HEK293 (cell line): ENCODE measurements around the gene GSTM1.

Source experiments
- CTCF ChIA-PET: fragments of 350-600 bp; formaldehyde crosslinking; extraction: SDS; loops from one replicate; lab custom pipeline; 2021; ENCODE audit warnings: antibody characterized with exemption; lab: Yijun Ruan, JAX
- POLR2A ChIA-PET: fragments of 300-600 bp; formaldehyde crosslinking; extraction: SDS; loops from one replicate; lab custom pipeline; 2020; ENCODE audit warnings: antibody characterized with exemption, inconsistent platforms; lab: Yijun Ruan, JAX
- H3K27ac ChIP-seq: fragments of 200-500 bp; sonication (Bioruptor generic); 2 replicates; pipeline ENCODE4 v1.5.1; 2014; ENCODE audit warnings: low read depth, low read length, control low read depth, inconsistent platforms; ENCODE audit errors: extremely low read depth
- H3K36me3 ChIP-seq, 2 experiments: fragments of 200-500 bp in 1 of 2; sonication (Bioruptor generic) in 1 of 2; 1 replicate in 1 of 2; 2 replicates in 1 of 2; pipeline ENCODE4 v1.5.1; 2014 to 2017; ENCODE audit warnings: inconsistent platforms in 2 of 2, low read length in 2 of 2; ENCODE audit not compliant: control insufficient read depth in 2 of 2, insufficient read depth in 1 of 2
- H3K4me1 ChIP-seq: fragments of 200-500 bp; sonication (Bioruptor generic); 2 replicates; pipeline ENCODE4 v1.5.1; 2014; ENCODE audit warnings: mild to moderate bottlenecking, low read length, inconsistent platforms; ENCODE audit not compliant: control insufficient read depth, insufficient read depth
- H3K4me3 ChIP-seq: 2 replicates; pipeline ENCODE4 v1.5.1; 2011; ENCODE audit warnings: low read depth, mild to moderate bottlenecking, control low read depth, low read length, moderate library complexity
- H3K9me3 ChIP-seq: fragments of 200-500 bp; sonication (Bioruptor generic); 2 replicates; pipeline ENCODE4 v1.5.1; 2014; ENCODE audit warnings: low read depth, low read length, inconsistent platforms; ENCODE audit not compliant: control insufficient read depth, insufficient read depth
- EGR2 ChIP-seq: fragments of 450-650 bp; formaldehyde crosslinking; IDR thresholded peaks from 2 replicates; pipeline ENCODE4 v1.5.1; 2016; ENCODE audit warnings: low read depth, missing biosample characterization, missing genetic modification characterization
- SP2 ChIP-seq: fragments of 450-650 bp; formaldehyde crosslinking; IDR thresholded peaks from 2 replicates; pipeline ENCODE4 v1.5.1; 2016; ENCODE audit warnings: missing biosample characterization, missing genetic modification characterization
- ZBTB48 ChIP-seq: fragments of 450-650 bp; formaldehyde crosslinking; IDR thresholded peaks from 2 replicates; pipeline ENCODE4 v1.5.1; 2016; ENCODE audit warnings: missing biosample characterization, missing genetic modification characterization
- ZNF175 ChIP-seq: fragments of 450-650 bp; formaldehyde crosslinking; IDR thresholded peaks from 2 replicates; pipeline ENCODE4 v1.5.1; 2016; ENCODE audit warnings: missing biosample characterization, missing genetic modification characterization
- ZNF214 ChIP-seq: fragments of 450-650 bp; formaldehyde crosslinking; IDR thresholded peaks from 2 replicates; pipeline ENCODE4 v1.5.1; 2017; ENCODE audit warnings: missing biosample characterization, mild to moderate bottlenecking, missing genetic modification characterization, borderline replicate concordance
- ZNF302 ChIP-seq: fragments of 450-650 bp; formaldehyde crosslinking; IDR thresholded peaks from 2 replicates; pipeline ENCODE4 v1.5.1; 2016; ENCODE audit warnings: missing biosample characterization, missing genetic modification characterization, low read depth
- ZNF366 ChIP-seq: fragments of 450-650 bp; formaldehyde crosslinking; conservative IDR thresholded peaks from 2 replicates; pipeline ENCODE4 v1.5.1; 2016; ENCODE audit warnings: missing biosample characterization, missing genetic modification characterization
- ZNF510 ChIP-seq: fragments of 450-650 bp; formaldehyde crosslinking; IDR thresholded peaks from 2 replicates; pipeline ENCODE4 v1.5.1; 2018; ENCODE audit warnings: mild to moderate bottlenecking, missing genetic modification characterization, missing biosample characterization; ENCODE audit not compliant: insufficient replicate concordance
- ZNF555 ChIP-seq: fragments of 450-650 bp; formaldehyde crosslinking; conservative IDR thresholded peaks from 2 replicates; pipeline ENCODE4 v1.5.1; 2017; ENCODE audit warnings: missing biosample characterization, mild to moderate bottlenecking, missing genetic modification characterization, inconsistent platforms
- ZNF558 ChIP-seq: fragments of 450-650 bp; formaldehyde crosslinking; IDR thresholded peaks from 2 replicates; pipeline ENCODE4 v1.5.1; 2016; ENCODE audit warnings: missing biosample characterization, missing genetic modification characterization
- ZNF560 ChIP-seq: fragments of 450-650 bp; formaldehyde crosslinking; IDR thresholded peaks from 2 replicates; pipeline ENCODE4 v1.5.1; 2017; ENCODE audit warnings: missing biosample characterization, missing genetic modification characterization, borderline replicate concordance
- ZNF600 ChIP-seq: fragments of 450-650 bp; formaldehyde crosslinking; IDR thresholded peaks from 2 replicates; pipeline ENCODE4 v1.5.1; 2016; ENCODE audit warnings: missing biosample characterization, missing genetic modification characterization
- ZNF785 ChIP-seq: fragments of 450-650 bp; formaldehyde crosslinking; IDR thresholded peaks from 2 replicates; pipeline ENCODE4 v1.5.1; 2016; ENCODE audit warnings: missing biosample characterization, missing genetic modification characterization
- ZNF791 ChIP-seq: fragments of 450-650 bp; formaldehyde crosslinking; IDR thresholded peaks from 2 replicates; pipeline ENCODE4 v1.5.1; 2016; ENCODE audit warnings: missing biosample characterization, missing genetic modification characterization
- TF ChIP-seq, protein P1 (sequence below): fragments of 450-650 bp; formaldehyde crosslinking; optimal IDR thresholded peaks from 2 replicates; pipeline ENCODE3; 2016; ENCODE audit warnings: missing biosample characterization, mild to moderate bottlenecking, missing genetic modification characterization
- TF ChIP-seq, protein P2 (sequence below): fragments of 450-650 bp; formaldehyde crosslinking; IDR thresholded peaks from 2 replicates; pipeline ENCODE4 v1.5.1; 2016; ENCODE audit warnings: missing biosample characterization, missing genetic modification characterization
- TF ChIP-seq, protein P3 (sequence below): fragments of 450-650 bp; formaldehyde crosslinking; IDR thresholded peaks from 2 replicates; pipeline ENCODE4 v1.5.1; 2016; ENCODE audit warnings: missing biosample characterization, missing genetic modification characterization
- TF ChIP-seq, protein P4 (sequence below): fragments of 450-650 bp; formaldehyde crosslinking; conservative IDR thresholded peaks from 2 replicates; pipeline ENCODE4 v1.5.1; 2016; ENCODE audit warnings: low read depth, missing biosample characterization, missing genetic modification characterization
- TF ChIP-seq, protein P5 (sequence below): fragments of 450-650 bp; formaldehyde crosslinking; IDR thresholded peaks from 2 replicates; pipeline ENCODE4 v1.5.1; 2016; ENCODE audit warnings: missing biosample characterization, missing genetic modification characterization, borderline replicate concordance

Gene GSTM1

DNA sequence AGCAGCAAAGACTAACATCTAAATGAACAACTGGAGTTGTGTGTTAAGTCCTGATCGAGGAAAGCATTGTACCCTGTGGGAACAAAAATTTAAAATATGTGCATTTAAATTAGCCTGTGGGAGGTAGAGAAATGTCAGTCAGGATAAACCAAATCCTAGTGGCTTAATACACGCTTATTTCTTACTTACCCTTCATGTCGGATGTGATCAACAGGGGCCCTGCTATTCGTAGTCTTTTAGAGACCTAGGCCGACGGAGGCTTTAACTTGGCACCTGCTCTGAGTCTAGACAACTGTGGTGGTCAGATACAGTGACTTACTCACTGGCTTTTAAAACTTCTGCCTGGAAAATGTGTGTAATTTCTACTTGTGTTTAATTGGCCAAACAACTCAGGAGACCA is 43.0 kb downstream of the GSTM1 start:
- H3K27ac ChIP-seq = no peak overlapping the region
- no peaks in the 10 kb centered on the region for H3K9me3 ChIP-seq
- TF ChIP-seq ZNF175 (tag by site-specific recombination) (no peak), ZNF555 (tag by site-specific recombination) (no peak), ZNF366 (tag by site-specific recombination) (no peak), ZBTB48 (tag by site-specific recombination) (no peak), ZNF785 (tag by site-specific recombination) (no peak), ZNF791 (tag by site-specific recombination) (no peak), ZNF558 (tag by site-specific recombination) (no peak), ZNF214 (tag by site-specific recombination) (no peak)
- TF ChIP-seq, protein P1, sequence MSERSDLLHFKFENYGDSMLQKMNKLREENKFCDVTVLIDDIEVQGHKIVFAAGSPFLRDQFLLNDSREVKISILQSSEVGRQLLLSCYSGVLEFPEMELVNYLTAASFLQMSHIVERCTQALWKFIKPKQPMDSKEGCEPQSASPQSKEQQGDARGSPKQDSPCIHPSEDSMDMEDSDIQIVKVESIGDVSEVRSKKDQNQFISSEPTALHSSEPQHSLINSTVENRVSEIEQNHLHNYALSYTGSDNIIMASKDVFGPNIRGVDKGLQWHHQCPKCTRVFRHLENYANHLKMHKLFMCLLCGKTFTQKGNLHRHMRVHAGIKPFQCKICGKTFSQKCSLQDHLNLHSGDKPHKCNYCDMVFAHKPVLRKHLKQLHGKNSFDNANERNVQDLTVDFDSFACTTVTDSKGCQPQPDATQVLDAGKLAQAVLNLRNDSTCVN (tag by site-specific recombination) = no peak
- TF ChIP-seq, protein P2, sequence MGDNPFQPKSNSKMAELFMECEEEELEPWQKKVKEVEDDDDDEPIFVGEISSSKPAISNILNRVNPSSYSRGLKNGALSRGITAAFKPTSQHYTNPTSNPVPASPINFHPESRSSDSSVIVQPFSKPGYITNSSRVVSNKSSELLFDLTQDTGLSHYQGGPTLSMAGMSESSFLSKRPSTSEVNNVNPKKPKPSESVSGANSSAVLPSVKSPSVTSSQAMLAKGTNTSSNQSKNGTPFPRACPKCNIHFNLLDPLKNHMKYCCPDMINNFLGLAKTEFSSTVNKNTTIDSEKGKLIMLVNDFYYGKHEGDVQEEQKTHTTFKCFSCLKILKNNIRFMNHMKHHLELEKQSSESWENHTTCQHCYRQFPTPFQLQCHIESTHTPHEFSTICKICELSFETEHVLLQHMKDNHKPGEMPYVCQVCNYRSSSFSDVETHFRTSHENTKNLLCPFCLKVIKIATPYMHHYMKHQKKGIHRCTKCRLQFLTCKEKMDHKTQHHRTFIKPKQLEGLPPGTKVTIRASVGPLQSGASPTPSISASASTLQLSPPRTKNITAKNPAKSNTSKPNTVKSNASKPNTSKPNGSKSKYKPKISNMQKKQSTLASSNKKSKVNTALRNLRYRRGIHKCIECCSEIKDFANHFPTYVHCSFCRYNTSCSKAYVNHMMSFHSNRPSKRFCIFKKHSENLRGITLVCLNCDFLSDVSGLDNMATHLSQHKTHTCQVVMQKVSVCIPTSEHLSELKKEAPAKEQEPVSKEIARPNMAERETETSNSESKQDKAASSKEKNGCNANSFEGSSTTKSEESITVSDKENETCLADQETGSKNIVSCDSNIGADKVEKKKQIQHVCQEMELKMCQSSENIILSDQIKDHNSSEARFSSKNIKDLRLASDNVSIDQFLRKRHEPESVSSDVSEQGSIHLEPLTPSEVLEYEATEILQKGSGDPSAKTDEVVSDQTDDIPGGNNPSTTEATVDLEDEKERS (tag by site-specific recombination) = no peak
- TF ChIP-seq, protein P3, sequence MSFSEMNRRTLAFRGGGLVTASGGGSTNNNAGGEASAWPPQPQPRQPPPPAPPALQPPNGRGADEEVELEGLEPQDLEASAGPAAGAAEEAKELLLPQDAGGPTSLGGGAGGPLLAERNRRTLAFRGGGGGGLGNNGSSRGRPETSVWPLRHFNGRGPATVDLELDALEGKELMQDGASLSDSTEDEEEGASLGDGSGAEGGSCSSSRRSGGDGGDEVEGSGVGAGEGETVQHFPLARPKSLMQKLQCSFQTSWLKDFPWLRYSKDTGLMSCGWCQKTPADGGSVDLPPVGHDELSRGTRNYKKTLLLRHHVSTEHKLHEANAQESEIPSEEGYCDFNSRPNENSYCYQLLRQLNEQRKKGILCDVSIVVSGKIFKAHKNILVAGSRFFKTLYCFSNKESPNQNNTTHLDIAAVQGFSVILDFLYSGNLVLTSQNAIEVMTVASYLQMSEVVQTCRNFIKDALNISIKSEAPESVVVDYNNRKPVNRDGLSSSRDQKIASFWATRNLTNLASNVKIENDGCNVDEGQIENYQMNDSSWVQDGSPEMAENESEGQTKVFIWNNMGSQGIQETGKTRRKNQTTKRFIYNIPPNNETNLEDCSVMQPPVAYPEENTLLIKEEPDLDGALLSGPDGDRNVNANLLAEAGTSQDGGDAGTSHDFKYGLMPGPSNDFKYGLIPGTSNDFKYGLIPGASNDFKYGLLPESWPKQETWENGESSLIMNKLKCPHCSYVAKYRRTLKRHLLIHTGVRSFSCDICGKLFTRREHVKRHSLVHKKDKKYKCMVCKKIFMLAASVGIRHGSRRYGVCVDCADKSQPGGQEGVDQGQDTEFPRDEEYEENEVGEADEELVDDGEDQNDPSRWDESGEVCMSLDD (tag by site-specific recombination) = no peak
- TF ChIP-seq, protein P4, sequence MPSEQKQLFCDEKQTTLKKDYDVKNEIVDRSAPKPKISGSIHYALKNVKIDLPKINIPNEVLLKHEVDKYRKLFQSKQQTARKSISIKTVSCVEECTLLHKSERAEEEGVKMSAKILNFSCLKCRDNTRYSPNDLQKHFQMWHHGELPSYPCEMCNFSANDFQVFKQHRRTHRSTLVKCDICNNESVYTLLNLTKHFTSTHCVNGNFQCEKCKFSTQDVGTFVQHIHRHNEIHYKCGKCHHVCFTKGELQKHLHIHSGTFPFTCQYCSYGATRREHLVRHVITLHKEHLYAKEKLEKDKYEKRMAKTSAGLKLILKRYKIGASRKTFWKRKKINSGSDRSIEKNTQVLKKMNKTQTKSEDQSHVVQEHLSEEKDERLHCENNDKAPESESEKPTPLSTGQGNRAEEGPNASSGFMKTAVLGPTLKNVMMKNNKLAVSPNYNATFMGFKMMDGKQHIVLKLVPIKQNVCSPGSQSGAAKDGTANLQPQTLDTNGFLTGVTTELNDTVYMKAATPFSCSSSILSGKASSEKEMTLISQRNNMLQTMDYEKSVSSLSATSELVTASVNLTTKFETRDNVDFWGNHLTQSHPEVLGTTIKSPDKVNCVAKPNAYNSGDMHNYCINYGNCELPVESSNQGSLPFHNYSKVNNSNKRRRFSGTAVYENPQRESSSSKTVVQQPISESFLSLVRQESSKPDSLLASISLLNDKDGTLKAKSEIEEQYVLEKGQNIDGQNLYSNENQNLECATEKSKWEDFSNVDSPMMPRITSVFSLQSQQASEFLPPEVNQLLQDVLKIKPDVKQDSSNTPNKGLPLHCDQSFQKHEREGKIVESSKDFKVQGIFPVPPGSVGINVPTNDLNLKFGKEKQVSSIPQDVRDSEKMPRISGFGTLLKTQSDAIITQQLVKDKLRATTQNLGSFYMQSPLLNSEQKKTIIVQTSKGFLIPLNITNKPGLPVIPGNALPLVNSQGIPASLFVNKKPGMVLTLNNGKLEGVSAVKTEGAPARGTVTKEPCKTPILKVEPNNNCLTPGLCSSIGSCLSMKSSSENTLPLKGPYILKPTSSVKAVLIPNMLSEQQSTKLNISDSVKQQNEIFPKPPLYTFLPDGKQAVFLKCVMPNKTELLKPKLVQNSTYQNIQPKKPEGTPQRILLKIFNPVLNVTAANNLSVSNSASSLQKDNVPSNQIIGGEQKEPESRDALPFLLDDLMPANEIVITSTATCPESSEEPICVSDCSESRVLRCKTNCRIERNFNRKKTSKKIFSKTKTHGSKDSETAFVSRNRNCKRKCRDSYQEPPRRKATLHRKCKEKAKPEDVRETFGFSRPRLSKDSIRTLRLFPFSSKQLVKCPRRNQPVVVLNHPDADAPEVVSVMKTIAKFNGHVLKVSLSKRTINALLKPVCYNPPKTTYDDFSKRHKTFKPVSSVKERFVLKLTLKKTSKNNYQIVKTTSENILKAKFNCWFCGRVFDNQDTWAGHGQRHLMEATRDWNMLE (tag by site-specific recombination) = no peak
- POLR2A ChIA-PET = no interaction called here
- no peaks in the 10 kb centered on the region for H3K36me3 ChIP-seq
- H3K4me3 ChIP-seq = no peak overlapping the region
- H3K4me1 ChIP-seq = no peaks in the 10 kb centered on the region
- CTCF ChIA-PET = interaction anchor here (2.9 kb wide), 1 partner anchor 91 kb away, joined by 6 read pairs; no protein-coding TSS in a partner anchor

DNA sequence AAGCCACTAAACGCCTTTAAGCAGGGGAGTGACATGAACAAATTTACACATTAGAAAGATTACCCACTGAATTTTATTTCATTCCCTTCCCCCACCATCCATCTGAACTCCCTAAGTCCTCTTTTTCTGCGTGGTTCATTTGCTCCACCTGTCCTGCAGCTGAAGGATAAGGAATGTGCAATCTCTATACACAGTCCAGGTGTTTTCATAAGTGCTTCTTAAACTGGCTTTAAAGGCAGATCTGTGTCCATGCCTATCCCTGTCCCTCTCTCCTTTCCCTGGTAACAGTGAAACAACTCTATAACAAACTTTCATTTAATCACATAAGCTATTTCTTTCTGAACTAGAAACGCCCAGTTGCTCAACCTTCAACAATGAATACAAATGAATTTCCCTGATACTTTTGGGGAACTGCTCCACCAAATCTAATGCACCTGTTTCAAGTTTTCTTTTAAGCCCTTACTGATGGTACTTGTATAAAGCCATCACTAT is 44.8 kb downstream of the GSTM1 start:
- ChIA-PET POLR2A (no interaction called here), CTCF (no interaction called here)
- Histone ChIP-seq H3K4me3 (no peak overlapping the region), H3K27ac (no peak overlapping the region), H3K4me1 (no peaks in the 10 kb centered on the region), H3K9me3 (no peaks in the 10 kb centered on the region), H3K36me3 (peaks cover 0 to 11% of the 10 kb centered on the region in 2 experiments; a peak in 1 of 3 replicates)
- no peak for TF ChIP-seq EGR2 (tag by site-specific recombination)
- TF ChIP-seq SP2 = no peak
- TF ChIP-seq, protein P5, sequence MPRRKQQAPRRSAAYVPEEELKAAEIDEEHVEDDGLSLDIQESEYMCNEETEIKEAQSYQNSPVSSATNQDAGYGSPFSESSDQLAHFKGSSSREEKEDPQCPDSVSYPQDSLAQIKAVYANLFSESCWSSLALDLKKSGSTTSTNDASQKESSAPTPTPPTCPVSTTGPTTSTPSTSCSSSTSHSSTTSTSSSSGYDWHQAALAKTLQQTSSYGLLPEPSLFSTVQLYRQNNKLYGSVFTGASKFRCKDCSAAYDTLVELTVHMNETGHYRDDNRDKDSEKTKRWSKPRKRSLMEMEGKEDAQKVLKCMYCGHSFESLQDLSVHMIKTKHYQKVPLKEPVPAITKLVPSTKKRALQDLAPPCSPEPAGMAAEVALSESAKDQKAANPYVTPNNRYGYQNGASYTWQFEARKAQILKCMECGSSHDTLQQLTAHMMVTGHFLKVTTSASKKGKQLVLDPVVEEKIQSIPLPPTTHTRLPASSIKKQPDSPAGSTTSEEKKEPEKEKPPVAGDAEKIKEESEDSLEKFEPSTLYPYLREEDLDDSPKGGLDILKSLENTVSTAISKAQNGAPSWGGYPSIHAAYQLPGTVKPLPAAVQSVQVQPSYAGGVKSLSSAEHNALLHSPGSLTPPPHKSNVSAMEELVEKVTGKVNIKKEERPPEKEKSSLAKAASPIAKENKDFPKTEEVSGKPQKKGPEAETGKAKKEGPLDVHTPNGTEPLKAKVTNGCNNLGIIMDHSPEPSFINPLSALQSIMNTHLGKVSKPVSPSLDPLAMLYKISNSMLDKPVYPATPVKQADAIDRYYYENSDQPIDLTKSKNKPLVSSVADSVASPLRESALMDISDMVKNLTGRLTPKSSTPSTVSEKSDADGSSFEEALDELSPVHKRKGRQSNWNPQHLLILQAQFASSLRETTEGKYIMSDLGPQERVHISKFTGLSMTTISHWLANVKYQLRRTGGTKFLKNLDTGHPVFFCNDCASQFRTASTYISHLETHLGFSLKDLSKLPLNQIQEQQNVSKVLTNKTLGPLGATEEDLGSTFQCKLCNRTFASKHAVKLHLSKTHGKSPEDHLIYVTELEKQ = no peak
- TF ChIP-seq ZNF560 (tag by site-specific recombination) = no peak
- TF ChIP-seq ZNF510 (tag by site-specific recombination) = no peak
- TF ChIP-seq ZNF302 = no peak
- no peak for TF ChIP-seq ZNF600 (tag by site-specific recombination)
